Measurements from ENCODE around the gene TNC. TPM values are rescaled to one million over a fixed set of nuclear protein-coding genes. Genes with fewer than 3 reads are reported as not detected.

The TNC gene
- total and polyA plus RNA-seq, 10 of the 15 experiments (the other 5 are each of a cell fraction or from before 2014, with no cell fraction given), result 0.05 to 4.2 (median 0.14) TPM

GRCh38 chr9:114972510-114973136 is 145.3 kb downstream of the TNC start:
- POLR2A ChIA-PET, result no interaction called here
- Histone ChIP-seq H3K9me3 (replicated peaks; ENCODE audit: control insufficient read depth, insufficient read depth, low read length) (no peaks in the 10 kb centered on the region), H3K4me2 (ENCODE audit: control insufficient read depth, insufficient read depth) (no peak overlapping the region), H2AFZ (ENCODE audit: control insufficient read depth, low read depth, low read length) (no peak overlapping the region), H3K36me3 (ENCODE audit: control insufficient read depth in 2 of 2, insufficient read depth in 2 of 2, low read length in 1 of 2) (no peaks in the 10 kb centered on the region), H3K27me3 (replicated peaks in 1 of 2; ENCODE audit: control insufficient read depth in 2 of 2, insufficient read depth in 2 of 2, low read length in 1 of 2) (no peaks in the 10 kb centered on the region; a peak in 1 of 4 replicates), H4K20me1 (ENCODE audit: control insufficient read depth, insufficient read depth) (no peaks in the 10 kb centered on the region; the same call in 1 of the 2 replicates), H3K9ac (ENCODE audit: control insufficient read depth, insufficient read depth, low read length) (no peak overlapping the region), H3K4me3 (no peak overlapping the region), H3K4me1 (ENCODE audit: control insufficient read depth, insufficient read depth, low read length) (no peaks in the 10 kb centered on the region), H3K27ac (ENCODE audit: control insufficient read depth, insufficient read depth) (no peak overlapping the region), H3K79me2 (ENCODE audit: control insufficient read depth, insufficient read depth, low read length) (no peaks in the 10 kb centered on the region)
- in situ Hi-C loops (cut with MboI), result no loop called here
- intact Hi-C loops (cut with micrococcal nuclease; ENCODE audit: unreplicated experiment), result no loop called here
- DNase-seq (ENCODE audit: low read depth, low spot score) (no peak), ATAC-seq (no peak), FAIRE-seq (no peak)
- SMC1A ChIA-PET (ENCODE audit: uncharacterized antibody, unreplicated experiment), result interaction anchor here (1.7 to 4.9 kb wide), 6 partner anchors 9 to 53 kb away, joined by 4 to 46 read pairs (median 6); no protein-coding TSS in a partner anchor
- CTCF ChIA-PET, result interaction anchor here (0.8 to 3.2 kb wide), 2 partner anchors 8 to 34 kb away, joined by 3 to 21 read pairs; no protein-coding TSS in a partner anchor
- BruUV-seq (replicated peaks), result no TSS peak
- RAD21 ChIA-PET (ENCODE audit: unreplicated experiment), result interaction anchor here (4.7 kb wide), 1 partner anchor 17 kb away, joined by 28 read pairs; no protein-coding TSS in a partner anchor
- WGBS (ENCODE audit: insufficient coverage, insufficient replicate concordance, low lambda C conversion rate, missing lambda C conversion rate), result 0% methylated on average over 3 of the region's 3 CpGs
- TF ChIP-seq PBX3 (IDR thresholded peaks at IDR 0.05; ENCODE audit: insufficient replicate concordance, low read depth, low read length) (no peak), GATAD2B (conservative IDR thresholded peaks at IDR 0.05; ENCODE audit: low read depth) (no peak), TAF1 (IDR thresholded peaks at IDR 0.05; ENCODE audit: borderline replicate concordance, low read depth, low read length) (no peak), NFIC (IDR thresholded peaks at IDR 0.05; ENCODE audit: low read depth, low read length) (no peak), SMAD5 (IDR thresholded peaks at IDR 0.05; ENCODE audit: low read depth) (no peak), SPI1 (IDR thresholded peaks at IDR 0.05; ENCODE audit: borderline replicate concordance, insufficient read depth, low read depth, low read length) (no peak), GABPA (IDR thresholded peaks at IDR 0.05; ENCODE audit: low read depth) (no peak), ZBTB40 (IDR thresholded peaks at IDR 0.05; ENCODE audit: borderline replicate concordance) (no peak), MXI1 (IDR thresholded peaks at IDR 0.05; ENCODE audit: low read depth, low read length) (no peak), ZSCAN29 (IDR thresholded peaks at IDR 0.05) (no peak), CTCF (IDR thresholded peaks at IDR 0.05 in 2 of 3, conservative IDR thresholded peaks at IDR 0.05 in 1 of 3; ENCODE audit: control insufficient read depth in 2 of 3, extremely low read depth in 1 of 3, insufficient read depth in 1 of 3, low read depth in 3 of 3, low read length in 3 of 3) (no peak)
